Measurements from ENCODE around the gene HDAC7. TPM values are rescaled to one million over a fixed set of nuclear protein-coding genes. Genes with fewer than 3 reads are reported as not detected.

HDAC7 gene
- total RNA-seq, 1 donor from 2014 or later: 253 TPM

- H3K4me1 Mint-ChIP-seq (ENCODE audit: low read depth): peaks cover 31% of the 10 kb centered on the region
- peak; percentile 72 for DNase-seq (ENCODE audit: low spot score)
- H3K36me3 Mint-ChIP-seq (ENCODE audit: low read depth): no peaks in the 10 kb centered on the region
- no peaks in the 10 kb centered on the region for H3K9me3 Mint-ChIP-seq
- H3K27ac Mint-ChIP-seq: peak within 1 kb of the TSS; percentile 62
- intact Hi-C loops (cut with micrococcal nuclease): no loop called here
- H3K4me3 Mint-ChIP-seq (ENCODE audit: low read depth): peak within 1 kb of the TSS; percentile 88
- peaks cover 10% of the 10 kb centered on the region for H3K27me3 Mint-ChIP-seq (ENCODE audit: low read depth)
These were observed 46.4 kb downstream of the HDAC7 start, which contains the start of gene SLC48A1 for GRCh38 chr12:47773062-47773857. Gene SLC48A1 (plus strand): TSS chr12:47773238. CDS start chr12:47773305, 67 bp downstream.

- peaks cover 10% of the 10 kb centered on the region for H3K27me3 Mint-ChIP-seq (ENCODE audit: low read depth)
- DNase-seq (ENCODE audit: low spot score): no peak
- no peaks in the 10 kb centered on the region for H3K9me3 Mint-ChIP-seq
- intact Hi-C loops (cut with micrococcal nuclease): no loop called here
- H3K27ac Mint-ChIP-seq: no peak overlapping the region
- peaks cover 25% of the 10 kb centered on the region for H3K4me1 Mint-ChIP-seq (ENCODE audit: low read depth)
- no peaks in the 10 kb centered on the region for H3K36me3 Mint-ChIP-seq (ENCODE audit: low read depth)
- H3K4me3 Mint-ChIP-seq (ENCODE audit: low read depth): peak overlapping the region; percentile 74
These were observed 47.0 kb downstream of the HDAC7 start for GRCh38 chr12:47772738-47773061.

GRCh38 chr12:47772094-47772660 is 47.5 kb downstream of the HDAC7 start:
- no peak for DNase-seq (ENCODE audit: low spot score)
- Mint-ChIP-seq H3K4me1 (ENCODE audit: low read depth) (peaks cover 28% of the 10 kb centered on the region), H3K27ac (peak overlapping the region; percentile 18)

GRCh38 chr12:47771304-47771703 is 48.4 kb downstream of the HDAC7 start:
- H3K4me3 Mint-ChIP-seq (ENCODE audit: low read depth): no peak overlapping the region

More at GRCh38 chr12:47772094-47772660, 47.5 kb downstream of the HDAC7 start:
- Mint-ChIP-seq H3K36me3 (ENCODE audit: low read depth) (no peaks in the 10 kb centered on the region), H3K27me3 (ENCODE audit: low read depth) (peaks cover 15% of the 10 kb centered on the region), H3K9me3 (no peaks in the 10 kb centered on the region), H3K4me3 (ENCODE audit: low read depth) (peak overlapping the region; percentile 74)
- intact Hi-C loops (cut with micrococcal nuclease): no loop called here

GRCh38 chr12:47770086-47770726 is 49.5 kb downstream of the HDAC7 start:
- H3K4me1 Mint-ChIP-seq (ENCODE audit: low read depth): peaks cover 22% of the 10 kb centered on the region
- H3K9me3 Mint-ChIP-seq: no peaks in the 10 kb centered on the region
- intact Hi-C loops (cut with micrococcal nuclease): no loop called here
- peaks cover 21% of the 10 kb centered on the region for H3K27me3 Mint-ChIP-seq (ENCODE audit: low read depth)
- DNase-seq (ENCODE audit: low spot score): no peak
- H3K36me3 Mint-ChIP-seq (ENCODE audit: low read depth): no peaks in the 10 kb centered on the region
- no peak overlapping the region for H3K27ac Mint-ChIP-seq
- H3K4me3 Mint-ChIP-seq (ENCODE audit: low read depth): no peak overlapping the region

More at GRCh38 chr12:47771304-47771703, 48.4 kb downstream of the HDAC7 start:
- intact Hi-C loops (cut with micrococcal nuclease): no loop called here
- H3K27ac Mint-ChIP-seq: no peak overlapping the region
- peaks cover 15% of the 10 kb centered on the region for H3K27me3 Mint-ChIP-seq (ENCODE audit: low read depth)
- no peak for DNase-seq (ENCODE audit: low spot score)
- no peaks in the 10 kb centered on the region for H3K36me3 Mint-ChIP-seq (ENCODE audit: low read depth)
- H3K4me1 Mint-ChIP-seq (ENCODE audit: low read depth): peaks cover 28% of the 10 kb centered on the region
- no peaks in the 10 kb centered on the region for H3K9me3 Mint-ChIP-seq

GRCh38 chr12:47769234-47770085 is 50.2 kb downstream of the HDAC7 start:
- Mint-ChIP-seq H3K27me3 (ENCODE audit: low read depth) (peaks cover 21% of the 10 kb centered on the region), H3K27ac (no peak overlapping the region), H3K36me3 (ENCODE audit: low read depth) (no peaks in the 10 kb centered on the region), H3K9me3 (no peaks in the 10 kb centered on the region), H3K4me1 (ENCODE audit: low read depth) (peaks cover 16% of the 10 kb centered on the region), H3K4me3 (ENCODE audit: low read depth) (no peak overlapping the region)
- no peak for DNase-seq (ENCODE audit: low spot score)
- intact Hi-C loops (cut with micrococcal nuclease): no loop called here

GRCh38 chr12:47768323-47768811 is 51.3 kb downstream of the HDAC7 start:
- intact Hi-C loops (cut with micrococcal nuclease): no loop called here
- peaks cover 8% of the 10 kb centered on the region for H3K4me1 Mint-ChIP-seq (ENCODE audit: low read depth)
- H3K27me3 Mint-ChIP-seq (ENCODE audit: low read depth): peaks cover 21% of the 10 kb centered on the region
- H3K36me3 Mint-ChIP-seq (ENCODE audit: low read depth): no peaks in the 10 kb centered on the region
- no peaks in the 10 kb centered on the region for H3K9me3 Mint-ChIP-seq
- DNase-seq (ENCODE audit: low spot score): no peak
- H3K4me3 Mint-ChIP-seq (ENCODE audit: low read depth): no peak overlapping the region
- no peak overlapping the region for H3K27ac Mint-ChIP-seq

- H3K4me1 Mint-ChIP-seq (ENCODE audit: low read depth): peaks cover 5% of the 10 kb centered on the region
- H3K36me3 Mint-ChIP-seq (ENCODE audit: low read depth): no peaks in the 10 kb centered on the region
- no peak overlapping the region for H3K27ac Mint-ChIP-seq
- H3K9me3 Mint-ChIP-seq: no peaks in the 10 kb centered on the region
- H3K4me3 Mint-ChIP-seq (ENCODE audit: low read depth): no peak overlapping the region
- intact Hi-C loops (cut with micrococcal nuclease): loop anchor here (1.0 kb wide), 2 partner anchors 25 to 52 kb away; no protein-coding TSS in a partner anchor
- DNase-seq (ENCODE audit: low spot score): peak; percentile 53
- peaks cover 19% of the 10 kb centered on the region for H3K27me3 Mint-ChIP-seq (ENCODE audit: low read depth)
These were observed 52.4 kb downstream of the HDAC7 start for GRCh38 chr12:47767216-47767724.

GRCh38 chr12:47766502-47767215 is 53.0 kb downstream of the HDAC7 start:
- intact Hi-C loops (cut with micrococcal nuclease): loop anchor here (1.0 kb wide), 2 partner anchors 24 to 51 kb away; no protein-coding TSS in a partner anchor
- peaks cover 5% of the 10 kb centered on the region for H3K4me1 Mint-ChIP-seq (ENCODE audit: low read depth)
- no peaks in the 10 kb centered on the region for H3K9me3 Mint-ChIP-seq
- no peak for DNase-seq (ENCODE audit: low spot score)
- H3K27me3 Mint-ChIP-seq (ENCODE audit: low read depth): peaks cover 17% of the 10 kb centered on the region
- no peak overlapping the region for H3K27ac Mint-ChIP-seq
- H3K4me3 Mint-ChIP-seq (ENCODE audit: low read depth): no peak overlapping the region
- H3K36me3 Mint-ChIP-seq (ENCODE audit: low read depth): no peaks in the 10 kb centered on the region

GRCh38 chr12:47763481-47764346 is 56.0 kb downstream of the HDAC7 start:
- Mint-ChIP-seq H3K27me3 (ENCODE audit: low read depth) (peaks cover 18% of the 10 kb centered on the region), H3K4me1 (ENCODE audit: low read depth) (peaks cover 11% of the 10 kb centered on the region), H3K36me3 (ENCODE audit: low read depth) (no peaks in the 10 kb centered on the region), H3K4me3 (ENCODE audit: low read depth) (no peak overlapping the region), H3K9me3 (no peaks in the 10 kb centered on the region), H3K27ac (no peak overlapping the region)
- intact Hi-C loops (cut with micrococcal nuclease): no loop called here
- DNase-seq (ENCODE audit: low spot score): no peak

- no peak for DNase-seq (ENCODE audit: low spot score)
- intact Hi-C loops (cut with micrococcal nuclease): no loop called here
- Mint-ChIP-seq H3K27me3 (ENCODE audit: low read depth) (peaks cover 18% of the 10 kb centered on the region), H3K4me1 (ENCODE audit: low read depth) (peaks cover 11% of the 10 kb centered on the region), H3K36me3 (ENCODE audit: low read depth) (no peaks in the 10 kb centered on the region), H3K9me3 (no peaks in the 10 kb centered on the region), H3K27ac (no peak overlapping the region), H3K4me3 (ENCODE audit: low read depth) (no peak overlapping the region)
These were observed 56.7 kb downstream of the HDAC7 start for GRCh38 chr12:47762850-47763465.
